Brain microvascular endothelial cell (primary cell): ENCODE results near the gene PRSS33.

Experiments used
- DNase-seq: peaks from one replicate; pipeline ENCODE4 v3.0.0-alpha.2; 2020
- H3K27ac ChIP-seq: fragments of 250-450 bp; sonication (Bioruptor Pico); 2 replicates; pipeline ENCODE4 v1.5.1; 2020; ENCODE audit warnings: mild to moderate bottlenecking, moderate library complexity
- H3K27me3 ChIP-seq: fragments of 250-450 bp; sonication (Bioruptor Pico); replicated peaks from 2 replicates; pipeline ENCODE4 v1.5.1; 2020; ENCODE audit warnings: mild to moderate bottlenecking
- H3K36me3 ChIP-seq: fragments of 250-450 bp; sonication (Bioruptor Pico); replicated peaks from 2 replicates; pipeline ENCODE4 v1.5.1; 2020; ENCODE audit warnings: mild to moderate bottlenecking
- H3K4me3 ChIP-seq: 2 replicates; pipeline ENCODE4 v1.5.1; 2011; ENCODE audit warnings: low read depth, mild to moderate bottlenecking, control low read depth, low read length, moderate library complexity
- in situ Hi-C: cut with HindIII; loops from 2 replicates; pipeline ENCODE4 v1.10.0; 2017; ENCODE audit warnings: low sequenced_read_pairs, low pct_ligation_motif_present
- TF ChIP-seq, protein P1 (sequence below): IDR thresholded peaks from 2 replicates; pipeline ENCODE4 v1.5.1; 2011; ENCODE audit warnings: low read depth, mild to moderate bottlenecking, moderate library complexity, low read length, control low read depth, inconsistent platforms; ENCODE audit errors: missing control alignments

The PRSS33 gene

DNA sequence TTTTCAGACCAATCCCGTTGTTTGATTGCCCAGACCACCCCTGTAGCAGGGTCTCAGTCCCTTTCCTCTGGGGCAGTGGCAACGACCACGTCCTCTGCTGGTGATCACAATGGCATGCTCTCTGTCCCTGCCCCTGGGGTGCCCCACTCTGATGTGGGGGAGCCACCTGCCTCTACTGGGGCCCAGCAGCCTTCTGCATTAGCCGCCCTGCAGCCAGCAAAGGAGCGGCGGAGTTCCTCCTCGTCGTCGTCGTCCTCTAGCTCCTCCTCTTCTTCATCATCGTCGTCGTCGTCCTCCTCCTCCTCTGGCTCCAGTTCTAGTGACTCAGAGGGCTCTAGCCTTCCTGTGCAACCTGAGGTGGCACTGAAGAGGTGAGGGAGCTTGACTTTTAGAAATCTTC is 19.5 kb downstream of the PRSS33 start:
- no peak overlapping the region for H3K4me3 ChIP-seq
- in situ Hi-C loops, result no loop called here
- no peaks in the 10 kb centered on the region for H3K27me3 ChIP-seq
- no peak for DNase-seq
- TF ChIP-seq, protein P1, sequence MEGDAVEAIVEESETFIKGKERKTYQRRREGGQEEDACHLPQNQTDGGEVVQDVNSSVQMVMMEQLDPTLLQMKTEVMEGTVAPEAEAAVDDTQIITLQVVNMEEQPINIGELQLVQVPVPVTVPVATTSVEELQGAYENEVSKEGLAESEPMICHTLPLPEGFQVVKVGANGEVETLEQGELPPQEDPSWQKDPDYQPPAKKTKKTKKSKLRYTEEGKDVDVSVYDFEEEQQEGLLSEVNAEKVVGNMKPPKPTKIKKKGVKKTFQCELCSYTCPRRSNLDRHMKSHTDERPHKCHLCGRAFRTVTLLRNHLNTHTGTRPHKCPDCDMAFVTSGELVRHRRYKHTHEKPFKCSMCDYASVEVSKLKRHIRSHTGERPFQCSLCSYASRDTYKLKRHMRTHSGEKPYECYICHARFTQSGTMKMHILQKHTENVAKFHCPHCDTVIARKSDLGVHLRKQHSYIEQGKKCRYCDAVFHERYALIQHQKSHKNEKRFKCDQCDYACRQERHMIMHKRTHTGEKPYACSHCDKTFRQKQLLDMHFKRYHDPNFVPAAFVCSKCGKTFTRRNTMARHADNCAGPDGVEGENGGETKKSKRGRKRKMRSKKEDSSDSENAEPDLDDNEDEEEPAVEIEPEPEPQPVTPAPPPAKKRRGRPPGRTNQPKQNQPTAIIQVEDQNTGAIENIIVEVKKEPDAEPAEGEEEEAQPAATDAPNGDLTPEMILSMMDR, result no peak
- H3K27ac ChIP-seq, result no peak overlapping the region
- H3K36me3 ChIP-seq, result peaks cover 93% of the 10 kb centered on the region

DNA sequence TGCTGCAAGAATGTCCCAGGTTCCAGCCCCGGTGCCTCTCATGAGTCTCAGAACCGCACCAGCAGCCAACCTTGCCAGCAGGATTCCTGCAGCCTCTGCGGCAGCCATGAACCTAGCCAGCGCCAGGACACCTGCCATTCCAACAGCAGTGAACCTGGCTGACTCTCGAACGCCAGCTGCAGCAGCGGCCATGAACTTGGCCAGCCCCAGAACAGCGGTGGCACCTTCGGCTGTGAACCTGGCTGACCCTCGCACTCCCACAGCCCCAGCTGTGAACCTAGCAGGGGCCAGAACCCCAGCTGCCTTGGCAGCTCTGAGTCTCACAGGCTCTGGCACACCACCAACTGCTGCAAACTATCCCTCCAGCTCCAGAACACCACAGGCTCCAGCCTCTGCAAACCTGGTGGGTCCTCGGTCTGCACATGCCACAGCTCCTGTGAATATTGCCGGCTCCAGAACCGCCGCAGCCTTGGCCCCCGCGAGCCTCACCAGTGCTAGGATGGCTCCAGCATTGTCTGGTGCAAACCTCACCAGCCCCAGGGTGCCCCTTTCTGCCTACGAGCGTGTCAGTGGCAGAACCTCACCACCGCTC is 20.1 kb downstream of the PRSS33 start:
- no peak overlapping the region for H3K27ac ChIP-seq
- DNase-seq, result no peak
- no peak overlapping the region for H3K4me3 ChIP-seq
- no peaks in the 10 kb centered on the region for H3K27me3 ChIP-seq
- in situ Hi-C loops, result no loop called here
- TF ChIP-seq, protein P1, result no peak
- peaks cover 97% of the 10 kb centered on the region for H3K36me3 ChIP-seq

DNA sequence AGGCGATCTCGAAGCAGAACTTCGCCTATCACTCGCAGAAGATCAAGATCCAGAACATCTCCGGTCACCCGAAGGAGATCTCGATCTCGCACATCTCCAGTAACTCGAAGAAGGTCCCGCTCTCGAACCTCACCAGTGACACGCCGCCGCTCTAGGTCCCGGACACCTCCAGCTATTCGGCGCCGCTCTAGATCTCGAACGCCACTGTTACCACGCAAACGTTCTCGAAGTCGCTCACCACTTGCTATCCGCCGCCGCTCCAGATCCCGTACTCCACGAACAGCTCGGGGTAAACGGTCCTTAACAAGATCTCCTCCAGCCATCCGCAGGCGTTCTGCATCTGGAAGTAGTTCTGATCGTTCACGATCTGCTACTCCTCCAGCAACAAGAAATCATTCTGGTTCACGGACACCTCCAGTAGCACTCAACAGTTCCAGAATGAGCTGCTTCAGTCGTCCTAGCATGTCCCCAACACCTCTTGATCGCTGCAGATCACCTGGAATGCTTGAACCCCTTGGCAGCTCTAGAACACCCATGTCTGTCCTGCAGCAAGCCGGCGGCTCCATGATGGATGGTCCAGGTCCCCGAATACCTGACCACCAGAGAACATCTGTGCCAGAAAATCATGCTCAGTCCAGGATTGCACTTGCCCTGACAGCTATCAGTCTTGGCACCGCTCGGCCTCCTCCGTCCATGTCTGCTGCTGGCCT is 20.8 kb downstream of the PRSS33 start:
- H3K4me3 ChIP-seq, result no peak overlapping the region
- DNase-seq, result no peak
- in situ Hi-C loops, result no loop called here
- no peaks in the 10 kb centered on the region for H3K27me3 ChIP-seq
- H3K27ac ChIP-seq, result no peak overlapping the region
- H3K36me3 ChIP-seq, result peaks cover 97% of the 10 kb centered on the region
- TF ChIP-seq, protein P1, result no peak

DNA sequence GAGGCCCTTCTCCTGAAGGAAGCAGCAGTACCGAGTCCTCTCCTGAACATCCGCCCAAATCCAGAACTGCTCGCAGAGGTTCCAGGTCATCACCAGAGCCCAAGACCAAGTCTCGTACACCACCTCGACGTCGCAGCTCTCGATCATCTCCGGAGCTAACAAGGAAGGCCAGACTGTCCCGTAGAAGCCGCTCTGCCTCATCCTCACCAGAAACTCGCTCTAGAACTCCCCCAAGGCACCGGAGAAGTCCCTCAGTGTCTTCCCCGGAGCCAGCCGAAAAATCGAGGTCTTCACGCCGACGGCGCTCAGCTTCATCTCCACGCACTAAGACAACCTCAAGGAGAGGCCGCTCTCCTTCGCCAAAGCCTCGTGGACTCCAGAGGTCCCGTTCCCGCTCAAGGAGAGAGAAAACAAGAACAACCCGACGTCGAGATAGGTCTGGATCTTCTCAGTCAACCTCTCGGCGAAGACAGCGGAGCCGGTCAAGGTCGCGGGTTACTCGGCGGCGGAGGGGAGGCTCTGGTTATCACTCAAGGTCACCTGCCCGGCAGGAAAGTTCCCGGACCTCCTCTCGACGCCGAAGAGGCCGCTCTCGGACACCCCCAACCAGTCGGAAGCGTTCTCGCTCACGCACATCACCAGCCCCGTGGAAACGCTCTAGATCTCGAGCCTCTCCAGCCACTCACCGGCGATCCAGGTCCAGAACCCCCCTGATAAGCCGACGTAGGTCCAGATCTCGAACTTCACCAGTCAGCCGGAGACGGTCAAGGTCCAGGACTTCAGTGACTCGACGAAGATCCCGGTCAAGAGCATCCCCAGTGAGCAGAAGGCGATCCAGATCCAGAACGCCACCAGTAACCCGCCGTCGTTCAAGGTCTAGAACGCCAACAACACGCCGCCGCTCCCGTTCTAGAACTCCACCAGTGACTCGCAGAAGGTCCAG is 21.6 kb downstream of the PRSS33 start:
- H3K27ac ChIP-seq, result no peak overlapping the region
- H3K36me3 ChIP-seq, result peaks cover 100% of the 10 kb centered on the region
- H3K27me3 ChIP-seq, result no peaks in the 10 kb centered on the region
- TF ChIP-seq, protein P1, result no peak
- in situ Hi-C loops, result no loop called here
- no peak for DNase-seq
- H3K4me3 ChIP-seq, result no peak overlapping the region

DNA sequence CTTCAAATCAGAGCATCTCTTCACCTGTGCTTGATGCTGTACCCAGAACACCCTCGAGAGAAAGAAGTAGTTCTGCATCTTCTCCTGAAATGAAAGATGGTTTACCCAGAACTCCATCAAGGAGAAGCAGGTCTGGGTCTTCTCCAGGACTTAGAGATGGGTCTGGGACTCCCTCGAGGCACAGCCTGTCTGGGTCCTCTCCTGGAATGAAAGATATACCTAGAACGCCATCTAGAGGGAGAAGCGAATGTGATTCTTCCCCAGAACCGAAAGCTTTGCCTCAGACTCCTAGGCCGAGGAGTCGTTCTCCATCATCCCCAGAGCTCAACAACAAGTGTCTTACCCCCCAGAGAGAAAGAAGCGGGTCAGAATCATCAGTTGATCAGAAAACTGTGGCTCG is 22.6 kb downstream of the PRSS33 start:
- peaks cover 100% of the 10 kb centered on the region for H3K36me3 ChIP-seq
- H3K27me3 ChIP-seq, result no peaks in the 10 kb centered on the region
- in situ Hi-C loops, result no loop called here

More for the DNA sequence above, 22.6 kb downstream of the PRSS33 start:
- no peak overlapping the region for H3K4me3 ChIP-seq
- no peak for DNase-seq
- H3K27ac ChIP-seq, result no peak overlapping the region
- TF ChIP-seq, protein P1, result peak; percentile 5
